ENCODE results near the gene WDFY3.

GRCh38 chr4:84814094-84814750 is 152.3 kb downstream of the WDFY3 start:
- TF ChIP-seq CTCF (IDR thresholded peaks at IDR 0.05; ENCODE audit: insufficient read depth, low read depth, low read length) (no peak), EZH2 (IDR thresholded peaks at IDR 0.05; ENCODE audit: insufficient read depth, low read length) (no peak)
